HepG2 (cell line): ENCODE measurements around the gene CST11. TPM values are rescaled to one million over a fixed set of nuclear protein-coding genes. Genes with fewer than 3 reads are reported as not detected.

ENCODE experiments used
- CENPT ChIP-seq: sonication (generic); formaldehyde crosslinking; IDR thresholded peaks from 2 replicates; pipeline ENCODE4 v1.8.0; 2022; ENCODE audit warnings: low read depth, mild to moderate bottlenecking, moderate library complexity, missing genetic modification reagents
- FOXC1 ChIP-seq: sonication (generic); formaldehyde crosslinking; IDR thresholded peaks from 2 replicates; pipeline ENCODE4 v1.8.0; 2022; ENCODE audit warnings: mild to moderate bottlenecking, missing genetic modification reagents, borderline replicate concordance
- HDAC2 ChIP-seq: sonication (generic); formaldehyde crosslinking; IDR thresholded peaks from 2 replicates; pipeline ENCODE4 v1.4.0; 2020; ENCODE audit warnings: missing genetic modification reagents
- IKZF4 ChIP-seq: sonication (generic); formaldehyde crosslinking; IDR thresholded peaks from 2 replicates; pipeline ENCODE4 v1.5.1; 2020; ENCODE audit warnings: borderline replicate concordance, mild to moderate bottlenecking, low read depth, missing genetic modification reagents; ENCODE audit errors: not compliant biosample characterization
- POLR2G ChIP-seq: fragments of 200-400 bp; formaldehyde crosslinking; IDR thresholded peaks from 2 replicates; pipeline ENCODE4 v1.6.1; 2018; ENCODE audit warnings: mild to moderate bottlenecking, low read depth, low read length, moderate library complexity
- RFX5 ChIP-seq: IDR thresholded peaks from 2 replicates; pipeline ENCODE4 v1.6.1; 2011; ENCODE audit warnings: low read depth, low read length, improper control_type of control experiment
- SMARCE1 ChIP-seq: fragments of 450-650 bp; IDR thresholded peaks from 2 replicates; pipeline ENCODE4 v1.6.1; 2017; ENCODE audit warnings: borderline replicate concordance
- SP1 ChIP-seq, 2 experiments: fragments of 450-650 bp in 1 of 2; sonication (generic) in 1 of 2; formaldehyde crosslinking in 1 of 2; IDR thresholded peaks; 2 replicates each; pipeline versions ENCODE4 v1.4.0 to v1.6.1; 2016 to 2020; ENCODE audit warnings: missing genetic modification reagents in 1 of 2
- TP53 ChIP-seq: sonication (generic); formaldehyde crosslinking; conservative IDR thresholded peaks from 2 replicates; pipeline ENCODE4 v1.4.0; 2020; ENCODE audit warnings: missing genetic modification reagents
- U2AF1 ChIP-seq: fragments of 200-400 bp; formaldehyde crosslinking; optimal IDR thresholded peaks from 2 replicates; pipeline ENCODE3; 2017; ENCODE audit warnings: mild to moderate bottlenecking, low read depth, low read length
- ZBTB26 ChIP-seq: IDR thresholded peaks from 2 replicates; pipeline ENCODE4 v1.6.1; 2016; ENCODE audit warnings: missing compliant biosample characterization, missing genetic modification reagents, borderline replicate concordance
- ZFP41 ChIP-seq: sonication (generic); formaldehyde crosslinking; IDR thresholded peaks from 2 replicates; pipeline ENCODE4 v1.4.0; 2020; ENCODE audit warnings: mild to moderate bottlenecking, missing genetic modification reagents, borderline replicate concordance
- ZNF484 ChIP-seq: sonication (generic); formaldehyde crosslinking; IDR thresholded peaks from 2 replicates; pipeline ENCODE4 v1.5.1; 2020; ENCODE audit warnings: mild to moderate bottlenecking, low read depth, missing genetic modification reagents, borderline replicate concordance
- ZNF710 ChIP-seq: sonication (generic); formaldehyde crosslinking; IDR thresholded peaks from 2 replicates; pipeline ENCODE4 v1.5.0; 2020; ENCODE audit warnings: mild to moderate bottlenecking, missing genetic modification reagents, borderline replicate concordance
- ZNF878 ChIP-seq: sonication (generic); formaldehyde crosslinking; IDR thresholded peaks from 2 replicates; pipeline ENCODE4 v1.8.1; 2023; ENCODE audit warnings: mild to moderate bottlenecking, missing genetic modification reagents, moderate library complexity
- ZSCAN31 ChIP-seq: sonication (generic); formaldehyde crosslinking; IDR thresholded peaks from 2 replicates; pipeline ENCODE4 v1.5.0; 2020; ENCODE audit warnings: low read depth, mild to moderate bottlenecking, missing genetic modification reagents
- polyA plus RNA-seq, 8 experiments: library from polyadenylated mRNA; depleted of rRNA in 3 of 8; stranded (reverse) in 7 of 8; unstranded in 1 of 8; fragments of >200 nt; fragmentation: Illumina TruSeq in 4 of 8; extraction: Trizol in 4 of 8; gene quantifications; 2 replicates each; pipeline versions ENCODE4 v1.2.1 to v1.2.3, GENCODE V29; 2011 to 2016; ENCODE audit warnings: low read depth in 4 of 8, missing spikeins in 1 of 8, mixed read lengths in 1 of 8; ENCODE audit not compliant: insufficient read depth in 1 of 8
- total RNA-seq, 5 experiments: library from RNA; depleted of rRNA; stranded (reverse); fragments of >200 nt; fragmentation: Illumina TruSeq; extraction: Trizol; gene quantifications; 2 replicates each; pipeline ENCODE4 v1.2.3, GENCODE V29; 2016; ENCODE audit warnings: low read depth in 1 of 5
- TF ChIP-seq, protein P1 (sequence below): sonication (generic); formaldehyde crosslinking; IDR thresholded peaks from 2 replicates; pipeline ENCODE4 v1.5.0; 2020; ENCODE audit warnings: missing genetic modification reagents, mild to moderate bottlenecking, borderline replicate concordance
- TF ChIP-seq, protein P2 (sequence below), 2 experiments: sonication (generic) in 1 of 2; formaldehyde crosslinking in 1 of 2; IDR thresholded peaks; 2 replicates each; pipeline versions ENCODE4 v1.4.0 to v1.6.1; 2016 to 2020; ENCODE audit warnings: borderline replicate concordance in 1 of 2, low read depth in 1 of 2, mild to moderate bottlenecking in 1 of 2, missing genetic modification reagents in 1 of 2

CST11 gene
- total and polyA plus RNA-seq, 2 of the 13 experiments (the other 11 are each of a cell fraction or from before 2014, with no cell fraction given) = not detected

DNA sequence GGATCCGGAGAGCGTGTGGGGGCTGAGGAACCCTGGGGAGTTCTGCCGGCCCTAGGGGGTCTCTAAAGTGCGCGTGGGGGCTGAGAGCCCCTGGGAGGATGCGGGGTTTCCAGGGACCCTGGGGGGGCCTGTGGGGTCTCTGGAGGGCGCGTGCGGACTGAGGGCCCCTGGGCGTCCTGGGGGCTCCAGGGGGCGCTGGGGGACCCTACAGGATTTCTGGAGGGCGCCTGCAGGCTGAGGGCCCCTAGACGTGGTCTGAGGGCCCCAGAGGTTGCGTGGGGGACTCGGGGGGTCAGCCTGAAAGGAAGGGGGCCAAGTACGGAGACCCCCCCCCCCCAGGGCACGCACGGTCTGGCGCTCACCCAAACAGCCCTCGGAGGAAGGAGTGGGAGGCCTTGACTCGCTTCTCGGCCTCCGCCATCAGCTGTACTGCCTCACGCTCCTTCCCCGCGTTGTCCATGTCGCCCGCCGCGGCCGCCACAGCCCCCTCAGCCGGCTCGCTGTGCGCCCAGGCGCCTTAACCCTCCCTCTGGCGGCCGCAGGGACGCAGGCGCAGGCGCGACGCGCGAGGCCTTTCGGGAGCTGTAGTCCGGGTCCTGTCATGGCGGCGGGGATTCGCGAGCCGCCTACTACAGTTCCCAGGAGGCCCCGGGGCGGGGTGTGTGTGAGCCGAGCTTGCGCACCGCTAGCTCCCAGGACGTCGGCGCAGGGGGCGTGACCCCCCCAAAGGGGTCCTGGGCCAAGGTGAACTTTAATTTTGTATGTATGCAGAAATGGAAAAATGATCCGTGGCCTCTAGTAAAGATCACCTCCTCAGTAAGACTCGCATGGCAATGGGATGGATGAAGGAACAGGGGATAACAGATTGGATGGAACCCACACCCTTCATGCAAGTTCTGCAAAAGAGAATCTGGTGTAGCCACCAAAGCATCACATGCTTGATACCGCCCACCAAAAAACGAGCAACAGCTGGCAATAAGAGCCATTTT, 31.4 kb downstream of the CST11 start, which contains the start of gene NAPB (continued):
- TF ChIP-seq U2AF1 (no peak), POLR2G (peak; percentile 95), TP53 (CRISPR knock-in tag) (no peak; the same call in none of the 2 replicates), SMARCE1 (no peak), RFX5 (no peak), FOXC1 (CRISPR knock-in tag) (peak; percentile 87), ZSCAN31 (CRISPR knock-in tag) (peak; percentile 69; the same call in 1 of the 2 replicates), ZBTB26 (CRISPR knock-in tag) (peak; percentile 91), HDAC2 (CRISPR knock-in tag) (peak; percentile 71), ZFP41 (CRISPR knock-in tag) (peak; percentile 68; the same call in 1 of the 2 replicates), SP1 (IDR thresholded peaks at IDR 0.05) (no peak), SP1 (CRISPR knock-in tag; IDR thresholded peaks at IDR 0.05) (peak; percentile 53; the same call in 1 of the 2 replicates), ZNF710 (no peak), IKZF4 (CRISPR knock-in tag) (peak; percentile 70), ZNF878 (CRISPR knock-in tag) (no peak), ZNF484 (CRISPR knock-in tag) (no peak), CENPT (CRISPR knock-in tag) (no peak)
- TF ChIP-seq, protein P1, sequence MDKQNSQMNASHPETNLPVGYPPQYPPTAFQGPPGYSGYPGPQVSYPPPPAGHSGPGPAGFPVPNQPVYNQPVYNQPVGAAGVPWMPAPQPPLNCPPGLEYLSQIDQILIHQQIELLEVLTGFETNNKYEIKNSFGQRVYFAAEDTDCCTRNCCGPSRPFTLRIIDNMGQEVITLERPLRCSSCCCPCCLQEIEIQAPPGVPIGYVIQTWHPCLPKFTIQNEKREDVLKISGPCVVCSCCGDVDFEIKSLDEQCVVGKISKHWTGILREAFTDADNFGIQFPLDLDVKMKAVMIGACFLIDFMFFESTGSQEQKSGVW (CRISPR knock-in tag) = no peak; the same call in 1 of the 2 replicates
- TF ChIP-seq, protein P2, sequence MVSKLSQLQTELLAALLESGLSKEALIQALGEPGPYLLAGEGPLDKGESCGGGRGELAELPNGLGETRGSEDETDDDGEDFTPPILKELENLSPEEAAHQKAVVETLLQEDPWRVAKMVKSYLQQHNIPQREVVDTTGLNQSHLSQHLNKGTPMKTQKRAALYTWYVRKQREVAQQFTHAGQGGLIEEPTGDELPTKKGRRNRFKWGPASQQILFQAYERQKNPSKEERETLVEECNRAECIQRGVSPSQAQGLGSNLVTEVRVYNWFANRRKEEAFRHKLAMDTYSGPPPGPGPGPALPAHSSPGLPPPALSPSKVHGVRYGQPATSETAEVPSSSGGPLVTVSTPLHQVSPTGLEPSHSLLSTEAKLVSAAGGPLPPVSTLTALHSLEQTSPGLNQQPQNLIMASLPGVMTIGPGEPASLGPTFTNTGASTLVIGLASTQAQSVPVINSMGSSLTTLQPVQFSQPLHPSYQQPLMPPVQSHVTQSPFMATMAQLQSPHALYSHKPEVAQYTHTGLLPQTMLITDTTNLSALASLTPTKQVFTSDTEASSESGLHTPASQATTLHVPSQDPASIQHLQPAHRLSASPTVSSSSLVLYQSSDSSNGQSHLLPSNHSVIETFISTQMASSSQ (IDR thresholded peaks at IDR 0.05; ENCODE audit: low read depth) = no peak
- TF ChIP-seq, protein P2 (CRISPR knock-in tag; IDR thresholded peaks at IDR 0.05; ENCODE audit: borderline replicate concordance) = peak; percentile 59; the same call in 1 of the 2 replicates
